HG03565 (cell line): ENCODE results near the gene TOP3B.

ENCODE experiments used
- ATAC-seq: cut with Tn5 transposase; IDR thresholded peaks from one replicate; pipeline ENCODE4 v1.9.1; 2021; ENCODE audit warnings: mild to moderate bottlenecking, moderate library complexity; ENCODE audit not compliant: unreplicated experiment

The TOP3B gene

DNA sequence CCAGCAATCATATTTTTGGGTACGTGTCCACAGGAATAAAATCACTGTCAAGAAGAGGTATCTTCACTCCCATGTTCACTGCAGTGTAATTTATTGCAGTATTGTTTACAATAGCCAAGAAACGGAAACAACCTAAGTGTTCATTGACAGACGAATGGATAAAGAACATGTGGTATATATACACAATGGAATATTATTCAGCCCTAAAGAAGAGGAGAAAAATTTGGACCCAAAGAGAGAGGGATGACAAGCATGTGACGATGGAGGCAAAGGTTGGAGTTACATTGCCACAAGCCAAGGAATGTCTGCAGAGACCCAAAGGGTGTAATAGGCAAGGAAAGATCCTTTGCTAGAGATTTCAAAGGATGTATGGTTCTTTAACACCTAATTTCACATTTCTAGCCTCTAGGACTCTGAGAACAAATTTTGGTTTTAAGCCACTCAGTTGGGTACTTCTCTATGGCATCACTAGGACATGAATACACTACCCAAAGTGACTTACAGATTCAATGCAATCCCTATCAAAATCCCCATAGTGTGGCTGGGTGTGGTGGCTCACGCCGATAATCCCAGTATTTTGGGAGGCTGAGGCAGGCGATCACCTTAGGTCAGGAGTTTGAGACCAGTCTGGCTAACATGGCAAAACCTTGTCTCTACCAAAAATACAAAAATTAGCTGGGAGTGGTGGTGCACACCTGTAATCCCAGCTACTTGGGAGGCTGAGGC, 31.1 kb upstream of the TOP3B start:
- ATAC-seq: no peak

DNA sequence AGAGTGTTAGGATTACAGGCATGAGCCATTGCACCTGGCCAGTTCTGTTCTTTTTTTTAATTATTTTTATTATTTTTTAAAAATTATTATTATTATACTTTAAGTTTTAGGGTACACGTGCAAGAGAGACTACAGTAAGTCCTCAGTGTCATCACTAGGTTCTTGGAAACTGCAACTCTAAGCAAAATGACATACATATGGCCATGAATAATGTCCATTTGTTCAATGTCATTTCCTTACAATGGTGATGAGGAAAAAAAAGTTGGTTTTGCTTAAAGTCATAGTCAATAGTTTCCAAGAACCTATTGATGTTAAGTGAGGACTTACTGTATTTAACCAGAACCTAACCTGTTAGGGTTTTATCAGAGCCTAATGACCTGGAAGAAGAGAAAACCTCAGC, 29.4 kb upstream of the TOP3B start:
- no peak for ATAC-seq

DNA sequence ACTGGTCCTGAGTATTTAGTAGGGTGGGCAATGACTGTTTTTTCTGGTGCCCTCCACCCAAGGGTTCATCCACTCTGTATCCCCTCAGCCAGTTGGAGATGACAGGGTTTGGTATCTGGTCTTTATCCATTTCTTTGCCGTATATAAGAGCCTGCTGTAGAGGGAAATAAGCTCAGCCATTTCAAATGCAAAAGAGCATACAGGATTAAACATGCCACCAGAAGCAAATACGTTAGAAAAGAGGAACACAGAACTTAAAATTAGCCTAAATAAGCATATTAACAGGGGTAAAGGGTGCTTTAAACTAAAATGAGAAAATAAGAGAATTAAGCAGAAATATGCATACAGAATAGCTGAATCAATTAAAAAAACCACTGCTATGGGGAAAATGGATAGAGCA, 27.8 kb upstream of the TOP3B start:
- no peak for ATAC-seq

DNA sequence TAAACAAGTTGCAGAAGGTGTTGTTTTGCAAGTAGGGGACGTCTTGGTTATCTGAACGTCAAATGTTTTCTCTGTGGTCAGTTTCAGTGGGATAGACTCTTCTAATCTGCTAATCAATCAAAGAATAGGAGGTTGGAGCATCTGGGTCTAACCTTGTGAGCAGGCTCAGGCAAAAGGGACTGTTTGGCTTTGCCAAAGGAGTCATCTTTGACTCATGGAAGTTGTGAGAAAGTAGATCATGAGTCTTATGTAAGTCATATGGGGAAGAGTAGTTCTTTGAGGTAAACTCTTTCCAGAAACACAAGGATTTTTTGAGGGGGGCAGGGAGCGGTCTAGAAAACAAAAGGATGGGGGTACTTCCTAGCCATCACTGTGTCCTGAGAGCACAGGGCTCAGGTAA, 27.1 kb upstream of the TOP3B start:
- no peak for ATAC-seq

DNA sequence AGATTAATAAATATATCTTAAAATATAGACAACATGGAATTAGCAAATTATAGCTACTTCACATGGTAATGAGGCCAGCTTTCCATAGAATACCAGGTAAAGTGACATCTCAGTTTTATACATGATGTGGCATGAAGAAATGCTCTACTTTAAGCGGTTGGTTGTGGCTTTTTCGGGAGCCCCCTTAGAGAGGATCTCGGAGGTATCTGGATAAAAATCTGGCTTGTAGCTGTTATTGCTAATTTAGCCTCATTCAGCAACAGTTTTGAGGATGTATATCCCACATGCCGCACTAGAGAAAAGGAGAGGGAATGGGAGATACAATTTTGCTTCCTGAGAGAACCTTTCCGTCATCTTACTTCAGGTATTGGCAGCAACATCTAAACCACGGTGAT, 24.0 kb upstream of the TOP3B start:
- no peak for ATAC-seq

DNA sequence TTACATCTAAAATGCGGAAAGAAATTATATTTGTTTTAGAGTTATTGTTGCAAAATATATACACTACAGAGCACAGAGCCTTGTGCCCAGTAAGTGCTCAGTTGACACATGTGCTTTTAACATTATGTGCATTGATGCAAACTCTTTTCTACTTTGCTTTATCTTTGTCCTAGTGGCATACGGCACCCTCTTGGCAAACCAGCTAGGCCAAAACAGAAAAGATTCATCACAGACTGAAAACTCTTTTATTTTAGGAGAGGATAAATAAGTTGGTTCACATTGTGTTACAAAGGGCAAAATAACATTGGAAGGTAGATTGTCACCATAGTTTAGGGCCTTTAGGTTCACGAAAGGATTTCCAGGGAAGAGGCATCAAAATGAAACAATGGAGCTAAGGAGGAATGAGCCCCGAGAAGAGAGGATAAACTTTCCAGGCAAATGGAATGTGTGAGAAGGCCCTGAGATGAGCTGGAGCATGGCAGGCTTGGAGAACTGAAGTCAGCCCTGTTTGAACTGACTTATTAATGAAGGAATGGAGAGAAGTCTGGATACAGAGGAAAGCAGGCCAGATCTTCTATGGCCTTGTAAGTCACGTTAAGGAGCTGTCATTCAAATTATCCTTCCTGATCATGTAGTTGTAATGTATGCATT, 23.5 kb upstream of the TOP3B start:
- ATAC-seq: no peak

DNA sequence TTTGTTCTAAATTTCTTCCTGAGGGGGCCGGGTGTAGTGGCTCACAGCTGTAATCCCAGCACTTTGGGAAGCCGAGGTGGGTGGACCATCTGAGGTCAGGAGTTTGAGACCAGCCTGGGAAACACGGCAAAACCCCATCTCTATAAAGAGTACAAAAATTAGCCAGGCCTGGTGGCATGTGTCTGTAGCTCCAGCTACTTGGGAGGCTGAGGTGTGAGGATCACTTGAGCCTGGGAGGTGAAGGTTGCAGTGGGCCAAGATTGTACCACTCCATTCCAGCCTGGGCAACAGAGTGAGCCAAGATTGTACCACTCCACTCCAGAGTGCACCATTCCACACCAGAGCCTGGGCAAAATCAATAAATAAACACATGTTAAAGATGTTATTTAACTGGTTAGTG, 20.6 kb upstream of the TOP3B start:
- no peak for ATAC-seq

DNA sequence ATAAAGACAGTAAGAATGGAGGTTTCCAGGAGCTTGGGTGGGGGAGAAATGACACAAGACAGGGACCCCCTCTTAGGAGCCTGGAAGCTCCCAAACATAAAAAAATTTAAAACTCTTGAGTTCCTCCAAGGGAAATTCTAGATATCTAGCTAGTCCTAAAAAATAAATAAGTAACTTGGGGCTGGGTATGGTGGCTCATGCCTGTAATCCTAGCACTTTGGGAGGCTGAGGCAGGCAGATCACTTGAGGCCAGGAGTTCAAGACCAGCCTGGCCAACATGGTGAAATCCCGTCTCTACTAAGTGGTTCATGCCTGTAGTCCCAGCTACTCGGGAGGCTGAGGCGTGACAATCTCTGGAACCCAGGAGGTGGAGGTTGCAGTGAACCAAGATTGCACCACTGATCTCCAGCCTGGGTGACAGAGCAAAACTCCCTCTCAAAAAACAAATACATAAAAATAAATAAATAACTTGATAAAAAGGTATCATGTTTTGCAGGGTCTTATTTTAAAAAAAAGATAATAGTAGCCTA, 20.0 kb upstream of the TOP3B start:
- ATAC-seq: no peak

DNA sequence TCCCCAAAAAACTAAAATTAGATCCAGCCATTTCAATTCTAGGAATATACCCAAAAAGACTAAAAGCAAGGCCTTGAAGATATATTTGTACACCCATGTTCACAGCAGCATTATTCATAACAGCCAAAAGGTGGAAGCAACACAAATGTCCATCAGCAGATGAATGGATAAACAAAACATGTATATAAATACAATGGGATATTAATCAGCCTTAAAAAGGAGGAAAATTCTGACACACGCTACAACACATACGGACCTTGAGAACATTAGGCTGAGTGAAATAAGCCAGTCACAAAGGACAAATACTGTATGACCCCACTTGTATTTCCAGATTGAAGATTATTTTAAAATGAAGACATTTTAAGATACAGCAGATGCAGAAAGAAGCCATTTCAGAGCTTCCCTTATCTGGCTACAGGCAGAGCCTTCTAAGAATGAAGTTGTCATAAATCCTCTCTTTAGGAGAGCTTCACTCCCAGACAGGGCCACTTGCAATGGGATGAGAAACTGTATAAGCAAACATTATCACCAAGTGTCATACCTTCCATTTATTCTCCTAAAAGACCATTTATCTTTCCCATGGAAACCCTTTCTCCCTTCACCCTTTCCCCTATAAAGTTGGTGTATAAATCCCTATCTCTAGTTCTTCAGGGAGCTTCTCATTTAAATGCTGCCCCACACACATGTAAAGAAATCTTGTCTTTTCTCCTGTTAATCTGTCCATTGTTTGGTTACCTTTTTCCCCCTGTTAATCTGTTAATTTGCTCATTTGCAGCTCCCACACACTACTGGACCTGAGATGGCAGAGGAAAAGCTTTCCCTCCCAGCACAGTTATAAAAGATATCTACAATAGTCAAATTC, 19.3 kb upstream of the TOP3B start:
- ATAC-seq: no peak

DNA sequence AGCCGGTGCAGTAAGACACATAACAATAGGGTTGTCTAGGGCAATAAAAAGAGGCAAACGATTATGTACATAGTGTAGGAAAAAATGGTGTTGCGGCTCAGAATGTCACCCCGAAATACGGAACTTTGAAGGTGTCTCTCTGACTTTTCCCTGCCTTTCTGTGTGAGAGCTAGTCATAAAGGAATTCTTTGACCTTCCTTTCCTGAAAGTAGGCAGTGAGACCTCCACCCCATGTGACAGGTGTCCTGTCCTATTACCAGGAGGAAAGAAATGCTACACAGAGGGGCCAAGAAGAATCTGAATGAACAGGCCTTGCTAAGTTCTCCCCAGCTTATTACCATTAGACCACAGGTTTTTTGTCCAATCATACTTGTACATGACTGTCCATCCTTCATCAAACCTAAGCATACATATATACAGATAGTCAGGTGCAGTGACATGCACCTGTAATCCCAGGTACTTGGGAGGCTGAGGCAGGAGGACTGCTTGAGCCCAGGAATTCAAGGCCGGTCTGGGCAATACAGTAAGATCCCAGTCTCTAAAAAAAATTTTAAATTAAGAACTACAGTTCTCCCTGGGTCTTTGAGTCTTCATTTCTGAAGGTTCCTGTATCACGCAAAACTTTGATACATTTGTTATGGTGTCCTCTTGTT, 16.1 kb upstream of the TOP3B start:
- no peak for ATAC-seq

DNA sequence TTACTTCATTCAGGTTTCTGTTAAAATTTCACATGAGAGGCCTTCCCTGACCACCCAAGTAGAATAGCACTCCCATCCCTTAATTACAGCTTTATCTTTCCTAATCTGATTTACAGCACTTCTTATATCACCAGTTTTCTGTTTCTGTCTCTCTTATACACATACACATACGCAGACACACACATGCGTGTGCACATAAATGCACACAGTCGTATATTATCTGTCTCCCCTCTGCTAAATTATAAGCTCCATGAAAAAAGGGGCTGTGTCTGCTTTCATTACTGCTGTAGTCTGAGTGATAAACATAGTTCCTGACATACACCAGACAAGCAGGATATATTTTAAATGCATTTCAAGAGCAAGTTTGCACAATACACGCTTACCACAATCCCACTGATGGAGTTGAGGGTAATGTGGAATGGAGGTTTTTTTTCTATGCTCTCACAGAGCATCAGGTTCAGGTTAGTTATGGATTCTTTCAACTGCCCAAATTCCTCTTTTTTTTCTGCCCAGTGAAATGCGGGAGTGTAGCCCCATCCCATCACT, 13.7 kb upstream of the TOP3B start:
- no peak for ATAC-seq

DNA sequence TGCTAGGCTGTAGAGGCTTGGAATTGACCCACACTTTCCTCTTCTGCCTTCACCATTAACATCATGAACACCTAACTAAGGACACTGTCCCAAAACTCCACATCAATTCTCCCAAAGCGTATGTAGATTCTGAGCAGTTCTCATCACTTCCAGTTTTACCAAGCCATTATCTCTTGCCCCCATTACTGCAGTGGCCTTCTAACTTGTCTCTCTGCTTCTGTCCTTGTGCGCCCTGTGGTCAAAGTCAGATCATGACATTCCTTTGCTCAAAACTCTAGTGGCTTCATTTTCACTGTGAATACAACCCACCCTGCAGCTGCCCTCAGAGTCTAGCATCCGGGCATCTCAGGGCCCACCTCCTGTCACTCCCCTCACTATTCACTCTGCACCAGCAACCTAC, 13.1 kb upstream of the TOP3B start:
- no peak for ATAC-seq

DNA sequence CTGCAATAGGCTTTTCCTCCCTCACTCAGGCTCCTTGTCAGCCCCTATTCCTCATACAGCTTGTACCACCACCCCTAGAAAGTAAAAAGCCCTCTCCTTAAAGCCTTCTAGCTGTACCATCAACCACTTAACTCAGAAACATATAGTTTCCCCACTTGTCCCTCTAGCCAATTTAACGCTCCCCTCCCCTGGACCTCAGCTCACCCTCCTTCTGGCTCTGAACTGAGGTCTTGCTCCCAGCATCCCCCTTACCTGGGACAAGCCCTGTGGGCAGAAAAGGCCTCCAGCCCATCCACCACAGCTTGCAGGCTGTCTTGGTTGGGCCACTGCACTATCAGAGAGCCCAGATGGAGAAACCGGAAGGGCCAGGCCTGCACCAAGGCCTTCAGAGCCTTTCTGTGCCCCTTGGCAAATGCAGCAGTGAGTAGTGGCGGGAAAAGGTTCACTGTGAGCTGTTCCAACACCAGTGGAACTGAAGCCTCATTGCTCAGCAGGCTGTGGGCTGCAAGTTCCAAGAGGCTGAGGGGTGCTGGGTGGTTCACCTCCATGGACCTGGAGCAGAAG, 12.4 kb upstream of the TOP3B start:
- ATAC-seq: no peak

DNA sequence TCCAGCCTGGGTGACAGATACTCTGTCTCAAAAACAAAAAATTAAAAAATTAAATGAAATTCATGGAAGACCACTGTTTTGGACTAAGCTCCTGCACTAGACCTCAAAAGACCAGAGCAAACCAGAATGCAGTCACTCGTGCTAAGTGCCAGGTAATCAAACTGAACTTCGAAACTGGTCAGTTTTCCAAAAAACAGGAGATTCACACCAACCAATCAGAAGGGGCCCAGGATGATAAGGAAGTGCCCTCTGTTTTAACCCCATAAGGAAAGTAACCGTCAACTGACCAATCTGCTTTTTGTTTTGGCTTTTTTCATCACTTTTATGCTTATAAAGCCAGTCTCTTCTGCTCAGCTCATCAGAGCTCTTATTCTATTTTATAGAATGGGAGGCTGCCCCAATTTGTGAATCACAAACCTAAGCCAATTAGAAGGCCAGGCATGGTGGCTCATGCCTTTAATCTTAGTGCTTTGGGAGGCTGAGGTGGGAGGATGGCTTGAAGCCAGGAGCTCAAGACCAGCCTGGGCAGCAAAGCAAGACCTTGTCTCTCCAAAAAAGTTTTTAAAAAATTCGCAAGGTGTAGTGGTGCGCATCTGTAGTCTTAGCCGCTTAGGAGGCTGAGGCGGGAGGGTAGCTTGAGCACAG, 10.1 kb upstream of the TOP3B start:
- no peak for ATAC-seq

DNA sequence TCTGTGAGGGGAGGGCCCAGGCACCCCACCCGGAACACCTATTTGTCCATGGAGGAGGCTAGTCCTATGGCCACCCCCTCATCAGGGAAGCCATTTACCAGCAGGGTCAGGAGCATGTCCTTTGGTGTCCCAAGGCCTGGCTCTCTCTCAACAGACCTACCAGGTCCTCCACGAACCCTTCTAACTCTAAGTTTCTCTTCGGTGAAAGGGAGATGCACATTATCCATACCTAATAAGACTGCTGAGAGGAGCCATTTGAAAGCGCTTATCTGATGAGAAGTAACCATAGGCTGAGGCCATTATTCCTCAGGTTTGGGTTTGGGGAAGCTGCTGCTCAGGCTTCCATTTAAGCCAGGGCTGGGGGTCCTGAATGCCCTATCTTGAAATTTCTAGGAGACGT, 9.2 kb upstream of the TOP3B start:
- ATAC-seq: no peak

DNA sequence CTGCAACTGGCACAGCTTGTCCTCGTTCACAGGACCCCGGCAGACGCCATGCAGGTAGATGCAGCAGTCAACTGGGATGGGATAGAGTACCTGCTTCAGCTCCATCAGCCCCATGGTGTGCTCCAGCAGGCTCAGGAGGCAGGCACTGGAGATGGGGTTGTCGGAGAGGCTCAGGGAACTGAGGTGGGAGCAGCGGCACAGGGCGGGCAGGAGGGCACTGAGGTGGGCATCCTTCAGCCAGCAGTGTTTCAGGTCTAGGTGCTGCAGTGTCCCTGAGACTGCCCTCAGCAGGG, 8.7 kb upstream of the TOP3B start:
- ATAC-seq: no peak

DNA sequence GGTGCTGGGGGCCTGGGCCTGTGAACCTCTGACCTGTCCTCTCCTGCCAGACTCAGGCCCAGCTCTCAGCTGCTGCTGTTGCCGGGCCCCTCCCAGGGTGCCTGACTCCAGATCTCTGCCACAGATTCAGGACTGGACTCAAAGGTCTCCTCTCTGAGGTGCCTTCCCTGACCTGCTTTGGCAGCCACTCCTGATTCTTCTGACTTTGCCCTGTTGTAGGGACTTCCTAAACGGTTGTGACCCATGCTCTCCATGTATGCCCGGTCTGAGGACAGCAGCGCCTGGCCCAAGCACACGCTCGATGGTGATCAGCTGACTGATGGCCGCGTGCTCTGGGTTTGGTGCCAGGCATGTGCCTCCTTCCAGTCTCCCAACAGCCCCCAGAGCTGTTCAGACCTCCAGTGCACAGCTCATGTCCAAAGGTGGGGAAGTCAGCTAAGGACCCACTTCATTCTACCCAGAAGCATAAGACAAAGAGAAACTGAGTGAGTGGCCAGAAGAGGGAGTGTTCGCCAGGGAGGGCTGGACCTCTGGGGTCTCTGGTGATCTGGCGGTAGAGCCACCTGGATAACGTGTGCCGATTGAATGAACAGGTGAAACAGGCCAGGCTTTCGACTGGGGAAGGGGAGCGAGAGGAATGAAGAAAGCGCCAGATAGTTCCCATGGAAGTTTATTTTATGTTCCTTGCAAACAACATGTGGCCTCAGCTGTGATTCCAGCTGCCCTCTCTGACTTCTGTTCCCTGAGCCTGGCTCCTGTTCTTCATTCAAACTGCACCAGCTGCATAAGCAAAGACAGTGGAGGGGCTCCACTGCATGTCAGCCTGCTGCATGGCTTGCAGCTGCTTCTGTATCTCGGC, 8.1 kb upstream of the TOP3B start:
- ATAC-seq: no peak

DNA sequence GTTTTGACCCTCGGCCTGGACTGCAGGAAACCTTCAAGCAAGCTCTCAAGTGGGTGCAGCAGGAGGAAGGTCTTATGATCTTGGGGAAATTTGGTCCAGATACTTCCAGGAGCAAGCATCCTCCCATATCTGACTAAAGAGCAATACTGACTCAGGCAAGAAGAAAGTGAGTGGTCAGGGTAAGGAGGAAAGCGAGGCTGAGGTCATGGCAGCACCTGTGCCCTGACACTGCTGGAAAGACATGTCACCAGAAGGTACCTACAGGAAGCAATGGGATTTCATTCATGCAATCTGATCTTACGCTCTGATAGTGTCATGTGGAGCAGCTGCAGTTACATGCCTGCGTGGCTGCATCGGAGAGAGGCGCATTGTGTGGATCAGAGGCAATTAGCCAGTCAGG, 6.5 kb upstream of the TOP3B start:
- no peak for ATAC-seq

DNA sequence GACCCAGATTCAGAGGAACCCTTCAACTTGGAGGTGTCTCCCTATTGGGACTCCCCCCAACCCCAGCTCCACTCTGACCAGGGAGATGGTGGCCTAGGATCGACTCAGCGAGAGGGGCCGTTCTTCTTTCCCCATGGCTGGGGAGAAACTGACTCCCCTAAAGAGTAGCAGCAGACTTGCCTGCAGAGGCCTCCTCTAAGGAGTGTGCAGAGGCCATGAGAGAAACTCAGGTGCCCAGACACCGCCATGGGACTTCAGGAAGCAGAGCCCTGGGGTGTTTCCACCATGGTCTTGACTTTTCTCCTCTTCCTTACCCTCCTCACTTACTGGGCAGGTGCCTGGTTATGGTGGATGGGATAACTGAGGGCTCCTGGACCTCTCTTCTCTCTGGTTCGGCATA, 2.6 kb upstream of the TOP3B start:
- no peak for ATAC-seq
